GM18519 (cell line): ENCODE measurements around the gene IL17RB.

Source experiments
- ATAC-seq: cut with Tn5 transposase; IDR thresholded peaks from one replicate; pipeline ENCODE4 v1.9.1; 2021; ENCODE audit warnings: mild to moderate bottlenecking, moderate library complexity; ENCODE audit not compliant: unreplicated experiment, low FRiP score

The IL17RB gene

DNA sequence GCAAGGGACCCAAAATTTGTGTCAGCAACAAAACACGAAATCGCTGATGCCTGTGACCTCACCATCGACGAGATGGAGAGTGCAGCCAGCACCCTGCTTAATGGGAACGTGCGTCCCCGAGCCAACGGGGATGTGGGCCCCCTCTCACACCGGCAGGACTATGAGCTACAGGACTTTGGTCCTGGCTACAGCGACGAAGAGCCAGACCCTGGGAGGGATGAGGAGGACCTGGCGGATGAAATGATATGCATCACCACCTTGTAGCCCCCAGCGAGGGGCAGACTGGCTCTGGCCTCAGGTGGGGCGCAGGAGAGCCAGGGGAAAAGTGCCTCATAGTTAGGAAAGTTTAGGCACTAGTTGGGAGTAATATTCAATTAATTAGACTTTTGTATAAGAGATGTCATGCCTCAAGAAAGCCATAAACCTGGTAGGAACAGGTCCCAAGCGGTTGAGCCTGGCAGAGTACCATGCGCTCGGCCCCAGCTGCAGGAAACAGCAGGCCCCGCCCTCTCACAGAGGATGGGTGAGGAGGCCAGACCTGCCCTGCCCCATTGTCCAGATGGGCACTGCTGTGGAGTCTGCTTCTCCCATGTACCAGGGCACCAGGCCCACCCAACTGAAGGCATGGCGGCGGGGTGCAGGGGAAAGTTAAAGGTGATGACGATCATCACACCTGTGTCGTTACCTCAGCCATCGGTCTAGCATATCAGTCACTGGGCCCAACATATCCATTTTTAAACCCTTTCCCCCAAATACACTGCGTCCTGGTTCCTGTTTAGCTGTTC, 35.0 kb upstream of the IL17RB start:
- ATAC-seq: no peak

DNA sequence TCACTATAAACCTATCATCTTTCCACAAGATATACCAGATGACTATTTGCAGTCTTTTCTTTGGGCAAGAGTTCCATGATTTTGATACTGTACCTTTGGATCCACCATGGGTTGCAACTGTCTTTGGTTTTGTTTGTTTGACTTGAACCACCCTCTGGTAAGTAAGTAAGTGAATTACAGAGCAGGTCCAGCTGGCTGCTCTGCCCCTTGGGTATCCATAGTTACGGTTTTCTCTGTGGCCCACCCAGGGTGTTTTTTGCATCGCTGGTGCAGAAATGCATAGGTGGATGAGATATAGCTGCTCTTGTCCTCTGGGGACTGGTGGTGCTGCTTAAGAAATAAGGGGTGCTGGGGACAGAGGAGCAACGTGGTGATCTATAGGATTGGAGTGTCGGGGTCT, 33.9 kb upstream of the IL17RB start:
- ATAC-seq: no peak

DNA sequence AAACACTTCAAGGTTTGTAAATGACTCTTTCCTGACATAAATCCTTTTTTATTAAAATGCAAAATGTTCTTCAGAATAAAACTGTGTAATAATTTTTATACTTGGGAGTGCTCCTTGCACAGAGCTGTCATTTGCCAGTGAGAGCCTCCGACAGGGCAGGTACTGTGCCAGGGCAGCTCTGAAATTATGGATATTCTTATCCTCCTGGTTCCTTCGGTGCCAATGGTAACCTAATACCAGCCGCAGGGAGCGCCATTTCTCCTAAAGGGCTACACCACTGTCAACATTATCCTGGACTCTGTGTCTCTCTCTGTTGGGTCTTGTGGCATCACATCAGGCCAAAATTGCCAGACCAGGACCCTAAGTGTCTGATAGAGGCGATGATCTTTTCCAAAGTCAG, 33.1 kb upstream of the IL17RB start:
- no peak for ATAC-seq

DNA sequence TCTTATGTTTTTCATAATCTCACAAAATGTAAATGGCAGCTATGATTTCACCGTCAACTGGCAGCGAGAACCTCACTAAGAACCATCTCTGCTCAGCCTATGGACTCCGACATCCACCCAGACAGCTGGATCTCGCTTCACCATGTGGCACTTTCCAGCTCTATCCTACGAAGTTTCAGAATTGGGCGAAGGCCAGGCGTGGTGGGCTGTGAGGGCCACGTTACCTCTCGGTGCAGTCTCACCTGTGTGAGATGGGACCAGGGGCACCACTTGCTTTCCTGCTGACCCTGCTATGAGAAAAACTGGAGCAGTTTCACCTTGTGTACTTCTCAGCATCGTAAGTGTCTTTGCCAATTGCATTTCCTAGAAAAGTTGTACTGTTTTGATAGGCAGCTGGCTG, 32.5 kb upstream of the IL17RB start:
- ATAC-seq: no peak

DNA sequence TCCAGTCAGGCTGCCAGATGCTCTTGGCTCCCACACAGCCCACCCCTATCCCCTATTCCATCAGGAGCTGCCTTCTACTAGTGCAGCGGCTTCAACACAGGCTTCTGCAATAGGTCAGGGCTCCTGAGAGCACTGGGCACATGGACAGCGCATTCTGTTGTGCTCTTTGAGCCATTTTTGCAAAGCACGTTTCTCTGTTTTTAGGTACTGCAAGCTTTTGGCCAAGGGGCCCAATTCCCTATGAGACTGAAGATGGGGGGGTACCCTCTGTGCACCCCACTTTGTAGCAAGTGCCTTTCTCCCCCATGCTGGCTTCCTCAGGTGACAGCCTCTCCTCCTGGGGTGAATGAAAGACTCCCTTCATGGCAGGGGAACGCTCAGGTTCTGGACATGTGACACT, 31.3 kb upstream of the IL17RB start:
- ATAC-seq: no peak

DNA sequence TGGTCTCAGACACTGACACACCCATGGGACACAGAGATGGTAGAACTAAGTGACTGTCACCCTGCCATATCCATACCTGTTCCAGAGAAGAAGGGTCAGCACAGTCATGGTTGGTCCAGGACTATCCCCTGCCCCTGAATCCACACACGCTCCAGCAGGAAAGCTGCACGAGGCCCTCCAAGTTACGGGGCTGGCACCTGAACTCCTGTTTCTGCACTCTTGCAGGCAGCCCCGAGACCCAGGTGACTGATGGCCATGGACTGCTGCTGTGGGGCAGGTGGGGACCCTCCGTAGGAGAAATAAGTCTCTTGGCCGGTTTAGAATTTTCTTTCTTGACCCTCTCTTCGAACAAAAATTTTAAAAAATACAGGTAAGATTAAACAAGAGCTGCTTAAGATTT, 30.7 kb upstream of the IL17RB start:
- no peak for ATAC-seq

DNA sequence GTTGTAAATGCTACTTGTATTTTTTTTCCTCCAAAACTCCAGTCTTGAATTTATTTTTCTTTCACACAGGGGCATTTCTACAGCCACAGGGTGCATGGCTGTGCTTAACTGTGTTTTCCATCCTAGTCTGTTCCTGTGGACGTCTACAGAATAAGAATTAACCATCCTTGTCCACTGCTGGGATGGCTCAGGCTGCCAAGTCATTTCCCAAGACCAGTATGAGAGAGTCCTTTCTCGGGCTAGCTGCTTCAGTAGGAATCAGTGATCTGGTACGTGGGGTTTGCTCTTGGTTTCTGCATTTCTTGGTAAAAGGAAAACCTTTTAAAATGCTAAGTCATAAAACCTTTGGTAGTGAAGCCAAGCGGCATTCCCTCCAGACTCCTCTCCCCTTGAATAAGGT, 29.9 kb upstream of the IL17RB start:
- no peak for ATAC-seq

DNA sequence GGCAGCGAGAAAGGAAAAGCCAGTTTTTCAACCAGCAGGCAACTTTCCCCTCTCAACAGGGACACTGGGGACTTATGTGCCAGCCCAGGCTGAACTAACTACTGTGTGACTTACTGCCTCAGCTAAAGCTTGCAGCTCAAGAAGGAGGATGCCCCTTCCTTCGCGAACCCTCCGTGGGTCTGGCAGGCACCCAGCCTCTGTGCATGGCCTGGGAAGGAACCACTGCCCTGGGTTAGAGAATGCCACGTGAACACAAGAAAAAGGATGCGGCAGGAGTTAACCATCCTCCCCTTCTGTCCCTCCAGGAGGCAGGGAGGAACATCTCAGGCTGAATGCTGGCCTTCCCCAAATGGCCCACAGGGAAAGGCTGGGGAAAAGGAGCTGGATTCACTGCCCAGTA, 29.2 kb upstream of the IL17RB start:
- ATAC-seq: no peak

DNA sequence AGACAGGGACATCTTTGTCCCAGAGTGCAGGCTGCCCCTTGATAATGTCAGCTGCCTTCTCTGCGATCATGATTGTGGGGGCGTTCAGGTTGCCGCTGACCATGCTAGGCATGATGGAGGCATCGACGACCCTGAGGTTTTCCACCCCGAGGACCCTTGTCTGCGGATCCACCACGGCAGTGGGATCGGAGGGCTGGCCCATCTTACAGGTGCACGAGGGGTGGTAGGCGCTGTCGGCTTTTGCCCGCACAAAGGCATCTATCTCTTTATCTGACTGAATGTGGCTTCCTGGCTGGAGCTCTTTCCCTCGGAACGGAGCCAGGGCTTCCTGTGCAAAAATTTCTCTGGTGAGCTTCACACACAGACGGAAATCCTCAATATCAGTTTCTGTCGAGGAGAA, 28.6 kb upstream of the IL17RB start:
- no peak for ATAC-seq

DNA sequence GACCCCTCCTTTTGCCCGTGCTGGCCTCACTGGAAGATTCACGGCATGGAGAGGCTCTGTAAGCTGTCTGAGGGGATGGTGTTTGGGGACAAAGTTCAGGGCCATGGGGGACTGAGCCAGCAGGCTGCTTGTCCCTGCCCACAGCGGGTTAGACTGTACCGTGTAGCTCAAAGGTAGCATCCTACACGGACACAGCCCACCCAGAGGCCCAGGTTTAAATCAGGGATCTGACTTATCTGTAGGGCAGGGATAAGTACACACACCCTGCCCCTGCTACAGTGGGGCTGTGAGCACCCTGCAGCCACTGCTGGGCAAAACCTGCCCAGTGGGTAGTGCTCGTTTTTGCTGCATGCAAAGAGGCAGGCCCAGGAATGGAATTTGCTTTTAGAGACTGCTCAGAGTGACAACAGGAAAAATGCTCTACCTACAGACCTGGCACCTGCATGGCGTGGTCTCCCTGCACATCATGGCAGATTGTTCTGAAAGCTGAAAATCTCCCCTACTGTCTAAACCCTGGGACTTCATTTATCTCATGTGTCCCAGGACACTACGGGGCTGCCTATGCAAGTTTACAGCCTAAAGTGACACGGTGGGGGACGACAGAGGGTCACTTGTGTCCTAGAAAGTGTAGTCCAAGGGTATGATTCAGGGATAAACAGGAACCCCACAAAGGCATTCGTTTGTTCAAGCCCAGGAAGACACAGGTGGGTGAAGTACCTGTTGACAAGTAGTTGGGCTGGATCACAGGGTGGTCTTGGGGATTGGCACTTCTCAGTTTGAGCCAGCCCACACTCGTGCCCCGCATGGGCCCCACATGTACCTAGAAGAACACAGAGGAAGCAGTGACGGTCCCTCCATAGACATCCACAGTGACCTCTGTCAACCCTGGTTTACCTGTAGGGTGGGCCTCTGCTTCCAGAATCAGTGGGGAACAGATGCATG, 27.9 kb upstream of the IL17RB start:
- no peak for ATAC-seq

DNA sequence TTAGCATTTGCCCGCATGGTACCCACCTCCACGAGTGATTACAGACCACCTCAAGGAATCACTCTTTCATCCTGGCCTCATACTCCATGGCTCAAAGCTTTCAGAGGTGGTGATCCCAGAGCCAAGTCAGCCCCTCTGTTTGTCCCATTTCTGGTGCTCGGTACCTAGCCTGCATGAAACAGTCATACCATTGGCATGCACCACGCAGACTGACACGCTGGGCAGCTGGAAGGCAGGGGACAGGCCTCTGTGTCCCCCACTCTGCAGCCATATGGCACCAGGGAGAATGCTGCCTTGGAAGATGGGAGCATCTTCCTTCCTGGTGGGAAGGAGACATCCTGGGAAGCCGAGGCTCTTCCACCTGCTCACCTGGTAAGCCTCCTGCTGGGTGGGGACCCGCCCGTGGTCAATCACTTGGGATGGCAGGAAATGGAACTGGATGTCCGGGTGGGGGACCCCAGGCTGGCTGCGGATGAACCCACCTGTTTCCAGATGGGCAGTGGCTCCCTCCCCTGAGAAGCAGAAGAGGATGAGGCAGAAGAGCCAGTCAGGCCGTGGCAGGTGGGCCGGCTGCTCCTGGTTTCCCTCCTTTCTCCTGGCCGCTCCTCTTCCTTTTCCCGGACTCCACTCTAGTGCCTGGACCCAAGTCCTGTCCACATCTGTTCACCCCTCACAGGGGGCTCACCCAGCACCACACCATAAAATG, 27.1 kb upstream of the IL17RB start:
- no peak for ATAC-seq

DNA sequence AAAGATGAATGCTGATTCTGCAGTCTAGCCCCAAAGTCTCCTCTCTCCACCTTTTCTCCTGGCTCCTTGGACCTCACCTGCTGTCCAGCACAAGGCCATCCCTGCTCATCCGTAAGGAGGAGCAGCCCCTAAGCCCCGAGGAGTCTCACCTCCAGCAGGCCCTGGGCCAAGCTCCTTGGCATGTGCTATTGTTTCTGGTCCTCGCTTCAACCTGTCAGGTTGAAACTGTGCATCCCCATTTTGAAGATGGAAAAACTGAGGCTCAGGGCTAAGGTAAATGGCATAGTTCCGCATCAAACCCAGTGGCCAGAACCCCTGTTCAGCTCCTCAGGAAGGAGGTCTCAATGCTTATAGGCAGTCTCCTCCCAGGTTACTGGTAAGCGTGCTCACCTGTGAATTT, 26.3 kb upstream of the IL17RB start:
- ATAC-seq: no peak

DNA sequence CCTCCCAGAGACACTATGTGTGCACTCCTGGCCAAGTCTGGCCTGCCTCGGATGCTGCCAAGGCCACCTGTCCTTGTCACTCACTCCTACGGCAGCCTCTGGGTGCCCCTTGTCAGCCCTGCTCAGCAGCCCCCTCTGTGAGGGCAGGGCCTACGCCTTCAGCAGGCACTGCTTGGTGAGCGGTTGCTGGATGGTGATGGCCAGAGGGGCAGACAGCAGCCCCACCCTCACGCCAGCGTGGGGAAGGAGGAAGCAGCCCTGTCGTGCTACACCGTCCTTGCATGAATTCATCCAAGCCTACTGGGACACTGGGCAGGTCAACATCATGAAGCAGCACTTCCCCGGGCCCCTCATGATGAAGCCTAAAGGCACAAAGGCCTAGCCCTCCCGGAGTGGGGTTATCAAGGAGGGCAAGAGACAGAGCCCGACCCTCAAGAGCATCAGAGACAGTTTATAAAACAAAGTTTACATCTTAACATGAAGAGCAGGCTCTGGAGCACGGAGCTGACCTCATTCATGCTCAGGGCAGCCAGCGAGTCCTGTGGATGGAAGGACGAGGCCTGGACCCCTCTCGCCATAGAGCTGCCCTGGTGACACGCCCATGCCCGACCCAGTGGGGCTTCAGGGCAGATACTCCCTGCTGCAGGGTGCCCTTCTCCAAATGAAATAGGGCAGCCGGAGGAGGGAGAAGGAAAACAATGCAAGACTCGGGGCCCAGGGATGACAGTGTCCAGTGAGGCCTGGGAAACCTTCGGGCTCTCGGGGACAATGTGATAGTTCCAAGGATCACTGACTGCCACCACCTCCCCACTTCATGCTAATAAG, 25.4 kb upstream of the IL17RB start:
- ATAC-seq: no peak

DNA sequence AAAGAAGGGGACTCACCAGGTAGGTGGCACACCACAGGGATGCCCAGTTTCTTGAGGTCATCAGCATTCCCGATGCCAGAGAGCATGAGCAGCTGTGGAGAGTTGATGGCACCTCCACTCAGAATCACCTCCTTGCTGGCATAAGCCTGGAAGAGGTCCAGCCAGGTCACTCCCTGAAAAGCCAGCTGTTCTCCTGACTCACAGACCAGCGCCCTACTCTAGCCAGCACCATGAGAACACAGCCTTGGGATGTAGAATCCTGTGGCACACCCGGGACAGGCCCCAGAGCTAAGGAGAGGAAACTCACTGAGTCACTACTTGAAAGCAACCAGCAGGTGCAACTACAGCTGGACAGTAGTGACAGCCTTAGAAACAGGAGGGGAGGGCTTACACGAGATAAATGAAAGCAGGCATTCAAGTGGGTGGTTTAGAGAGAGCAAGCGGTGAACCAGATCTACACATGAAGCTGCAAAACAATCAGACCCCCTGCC, 24.7 kb upstream of the IL17RB start:
- no peak for ATAC-seq

DNA sequence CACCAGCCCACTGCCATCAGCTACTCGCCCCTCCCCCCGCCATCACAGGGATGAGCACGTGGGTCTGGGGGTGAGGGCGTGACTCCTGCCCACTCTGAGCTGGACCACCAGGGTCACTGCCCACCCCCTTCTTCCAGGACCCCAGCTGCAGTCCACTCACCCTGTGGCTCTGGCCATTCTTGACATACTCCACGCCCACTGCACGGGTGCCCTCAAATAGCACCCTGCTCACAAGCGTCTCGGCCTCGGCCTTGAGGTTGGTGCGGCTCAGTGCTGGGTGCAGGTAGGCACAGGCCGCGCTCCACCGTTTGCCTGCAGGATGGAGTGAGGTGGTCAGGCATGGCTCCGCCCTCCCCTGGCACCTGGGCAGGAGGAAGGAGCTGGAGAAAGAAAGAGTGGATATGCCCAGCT, 24.0 kb upstream of the IL17RB start:
- ATAC-seq: no peak

DNA sequence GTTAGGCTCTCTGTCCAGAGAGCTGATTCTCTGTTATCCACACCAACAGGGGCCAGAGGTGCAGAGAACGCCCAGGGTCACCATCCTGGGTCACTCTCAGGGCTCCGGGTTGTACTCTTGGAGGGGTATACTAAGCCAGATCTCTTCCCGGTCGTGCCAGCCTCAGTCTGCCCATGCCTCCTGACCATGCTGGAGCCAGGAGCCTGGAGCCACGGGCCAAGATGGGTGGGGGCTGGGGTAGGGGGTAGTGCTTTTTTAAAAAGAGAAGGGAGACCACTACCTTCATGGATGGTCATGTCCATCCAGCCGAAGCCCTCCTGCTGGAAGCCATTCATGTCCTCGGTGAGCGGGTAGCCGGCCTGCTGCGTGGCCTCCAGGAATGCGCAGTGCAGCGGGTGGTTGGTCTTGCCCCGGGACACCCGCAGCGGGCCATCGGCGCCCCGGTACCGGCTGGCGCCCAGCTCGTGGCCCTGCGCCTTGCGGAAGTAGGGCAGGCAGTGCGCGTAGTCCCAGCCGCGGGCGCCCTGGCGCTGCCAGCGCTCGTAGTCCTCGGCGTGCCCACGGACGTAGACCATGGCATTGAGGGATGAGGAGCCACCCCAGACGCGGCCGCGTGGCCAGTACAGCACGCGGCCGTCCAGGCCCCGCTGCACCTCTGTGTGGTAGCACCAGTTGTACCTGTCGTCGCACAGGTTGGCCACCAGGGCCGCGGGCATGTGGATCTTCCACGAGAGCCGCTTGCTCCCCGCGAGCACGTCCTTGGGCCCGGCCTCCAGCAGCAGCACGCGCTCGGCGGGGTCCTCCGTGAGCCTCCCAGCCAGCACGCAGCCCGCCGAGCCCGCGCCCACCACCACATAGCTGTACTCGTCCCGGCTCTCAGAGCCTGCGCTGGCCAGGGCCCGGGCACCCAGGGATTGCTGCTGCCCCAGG, 23.1 kb upstream of the IL17RB start:
- no peak for ATAC-seq

DNA sequence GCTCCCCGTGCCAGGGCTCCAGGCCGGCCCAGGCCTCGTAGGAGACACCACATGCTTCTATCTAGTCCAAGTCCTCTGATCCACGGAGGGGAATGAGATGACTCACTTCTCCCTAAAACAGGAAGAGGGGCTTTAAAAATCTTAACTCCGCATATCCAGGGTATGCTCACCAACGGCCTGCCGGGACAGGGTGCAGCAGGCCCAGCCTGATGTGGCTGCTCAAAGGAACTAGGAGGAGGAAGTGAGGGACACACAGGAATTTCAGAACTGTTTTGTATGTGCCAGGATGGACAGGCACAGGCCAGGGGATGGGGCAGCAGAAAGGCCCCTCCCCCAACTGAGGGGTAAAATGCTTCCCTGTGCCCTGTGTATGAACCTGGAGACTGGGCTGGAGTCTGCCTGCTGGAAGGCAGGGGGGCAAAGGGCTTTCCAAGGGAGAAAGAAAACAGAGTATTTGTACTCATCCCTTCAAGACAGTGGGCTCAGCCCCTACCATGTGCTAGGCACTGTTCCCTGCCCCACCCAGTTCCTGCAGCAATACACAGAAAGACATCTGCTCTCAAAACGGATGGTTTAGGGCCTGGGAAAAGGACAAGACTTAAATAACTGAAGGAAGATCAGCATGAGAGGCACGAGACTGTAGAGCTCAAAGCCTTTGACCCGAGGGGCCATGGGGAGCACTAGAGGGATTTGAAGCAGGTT, 22.3 kb upstream of the IL17RB start:
- no peak for ATAC-seq

DNA sequence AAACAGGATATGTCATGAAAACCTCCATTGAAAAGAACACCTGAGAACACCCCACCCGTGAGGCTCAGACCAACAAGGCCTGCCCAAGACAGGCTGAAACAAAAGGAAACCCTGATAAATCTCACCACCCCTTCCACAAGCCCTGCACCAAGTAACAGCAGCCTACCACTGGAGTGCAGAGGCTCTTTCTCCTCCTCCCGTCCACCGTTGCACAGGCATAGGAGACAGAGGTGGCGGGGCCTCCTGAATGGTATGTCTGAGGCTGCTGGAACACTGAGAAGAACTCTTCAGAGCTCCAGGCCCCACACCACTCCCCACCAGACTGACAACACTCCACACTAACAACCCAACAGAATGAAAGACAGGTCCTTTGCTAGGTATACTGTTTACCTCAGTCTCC, 21.6 kb upstream of the IL17RB start:
- ATAC-seq: no peak
